Measurements from ENCODE around the gene NPEPPS.

- TF ChIP-seq CTCF (IDR thresholded peaks at IDR 0.05 in 8 of 11, conservative IDR thresholded peaks at IDR 0.05 in 3 of 11) (no peak), POLR2AphosphoS5 (IDR thresholded peaks at IDR 0.05) (no peak), POLR2A (IDR thresholded peaks at IDR 0.05) (no peak)
These were observed 139.2 kb downstream of the NPEPPS start for GRCh38 chr17:47670064-47670463.
